LoVo (cell line): ENCODE results near the gene SLC25A11.
"Not testable (repeated sequence)": the region's sequence is repeated elsewhere in the genome, so short reads cannot be mapped to it uniquely, and the experiment has no call there.

Experiments used
- DNase-seq: peaks from one replicate; pipeline ENCODE4 v3.0.0-alpha.2; 2016; ENCODE audit warnings: low spot score

SLC25A11 gene

GRCh38 chr17:4945176-4945943, 5.5 kb upstream of the SLC25A11 start:
- peak; percentile 91 for DNase-seq

- no peak for DNase-seq
These were observed 4.8 kb upstream of the SLC25A11 start for GRCh38 chr17:4944554-4945175.

GRCh38 chr17:4944163-4944553, 4.3 kb upstream of the SLC25A11 start:
- DNase-seq = no peak

- no peak for DNase-seq
These were observed 3.1 kb upstream of the SLC25A11 start for GRCh38 chr17:4942760-4943508.

GRCh38 chr17:4941319-4941610, 1.4 kb upstream of the SLC25A11 start:
- DNase-seq = no peak

DNA sequence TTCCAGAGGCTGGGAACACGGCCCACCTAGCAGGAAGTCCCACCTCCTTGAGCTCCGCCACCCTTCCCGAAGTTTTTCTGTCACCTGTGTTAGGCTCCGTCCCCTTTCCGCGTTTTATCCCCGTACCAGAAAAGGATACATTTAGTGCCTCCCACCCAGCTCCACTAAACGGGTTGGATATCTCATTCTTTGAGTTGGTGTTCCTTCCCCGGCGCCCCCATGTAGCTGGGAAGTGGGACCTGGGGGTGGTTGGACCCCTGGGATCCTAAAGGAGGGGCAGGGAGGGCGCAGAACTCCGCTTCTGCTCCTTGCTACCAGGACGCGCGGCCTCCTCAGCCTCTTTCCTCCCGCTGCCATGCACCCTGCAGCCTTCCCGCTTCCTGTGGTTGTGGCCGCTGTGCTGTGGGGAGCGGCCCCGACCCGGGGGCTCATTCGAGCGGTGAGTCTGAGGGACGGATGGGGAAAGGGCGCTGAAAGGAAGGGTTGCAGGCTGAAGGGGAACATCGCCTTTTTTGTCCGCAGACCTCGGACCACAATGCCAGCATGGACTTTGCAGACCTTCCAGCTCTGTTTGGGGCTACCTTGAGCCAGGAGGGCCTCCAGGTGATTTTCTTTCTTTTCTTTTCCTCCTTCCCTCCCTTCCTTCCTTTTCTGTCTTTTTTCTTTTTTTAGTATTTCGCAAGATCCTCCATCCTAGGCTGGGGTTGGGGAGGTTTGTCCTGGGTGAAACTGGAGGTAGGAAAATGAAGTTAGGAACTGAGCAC, 891 bp upstream of the SLC25A11 start:
- peak; percentile 89 for DNase-seq

- no peak for DNase-seq
These were observed 375 bp downstream of the SLC25A11 start for GRCh38 chr17:4939546-4939795.

DNA sequence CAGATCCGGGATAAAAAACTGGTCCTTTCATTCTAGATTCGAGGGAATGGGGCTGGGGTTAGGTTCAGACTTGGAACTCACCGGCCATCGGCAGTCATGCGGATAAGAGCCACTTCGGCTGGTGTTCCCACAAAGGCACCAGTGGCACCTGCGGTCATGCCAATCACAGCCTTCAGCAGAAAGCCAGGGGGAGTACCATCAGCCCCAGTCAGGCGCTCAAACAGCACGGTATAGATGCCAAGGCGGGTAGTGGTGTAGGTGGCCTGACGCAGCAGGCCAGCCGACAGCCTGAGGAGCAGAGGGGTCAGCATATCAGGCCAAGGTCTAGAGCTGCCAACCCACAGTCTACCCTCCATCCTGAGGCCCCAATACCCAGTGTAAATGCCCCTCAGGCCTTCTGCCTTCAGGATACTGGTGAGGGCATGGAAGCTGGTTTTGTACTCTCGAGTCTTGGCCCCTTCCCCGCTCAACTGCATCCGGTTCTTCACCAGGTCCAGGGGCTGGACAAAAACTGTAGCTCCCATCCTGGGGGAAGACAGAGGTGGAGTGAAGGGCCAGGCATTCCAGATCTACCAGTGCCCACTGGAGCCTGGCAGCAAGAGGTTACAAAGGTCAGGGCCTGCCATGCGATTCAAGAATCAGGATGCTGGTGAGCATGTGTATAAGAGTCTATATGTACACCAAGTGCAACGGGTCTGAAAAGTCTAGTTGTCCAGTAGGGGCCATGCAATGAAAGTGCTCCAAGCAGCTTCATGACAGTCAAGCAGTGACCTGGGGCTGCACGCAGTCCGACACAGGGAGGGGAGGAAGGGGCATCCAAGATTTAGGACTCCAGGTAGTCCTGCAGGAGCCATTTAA, 929 bp downstream of the SLC25A11 start:
- DNase-seq = no peak

DNA sequence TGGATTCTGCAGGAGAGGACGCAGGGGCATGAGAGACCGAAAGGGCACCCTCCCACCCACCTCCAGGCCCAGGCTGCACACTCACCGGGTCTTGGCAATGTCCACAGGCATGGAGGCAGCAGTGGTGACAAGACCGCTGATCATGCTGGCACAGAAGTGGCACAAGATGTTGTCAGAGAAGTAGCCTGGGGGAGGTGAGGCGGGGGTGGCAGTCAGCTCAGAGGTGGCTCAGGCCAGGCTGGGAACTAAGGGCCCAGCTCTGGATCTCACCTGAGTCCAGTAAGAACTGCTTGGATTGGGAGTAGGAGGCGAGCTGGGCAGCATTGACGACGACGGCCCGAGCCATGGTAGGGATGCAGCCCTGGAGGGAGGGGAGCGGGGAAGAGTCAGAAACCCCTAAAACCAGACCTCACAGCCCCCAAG, 1.8 kb downstream of the SLC25A11 start:
- no peak for DNase-seq

- DNase-seq = no peak
These were observed 2.3 kb downstream of the SLC25A11 start for GRCh38 chr17:4937553-4937952.

- no peak for DNase-seq
These were observed 3.4 kb downstream of the SLC25A11 start for GRCh38 chr17:4936436-4936835.

- DNase-seq = no peak
These were observed 4.2 kb downstream of the SLC25A11 start for GRCh38 chr17:4935650-4936049.

GRCh38 chr17:4934173-4934979, 5.5 kb downstream of the SLC25A11 start:
- DNase-seq = peak; percentile 44

DNA sequence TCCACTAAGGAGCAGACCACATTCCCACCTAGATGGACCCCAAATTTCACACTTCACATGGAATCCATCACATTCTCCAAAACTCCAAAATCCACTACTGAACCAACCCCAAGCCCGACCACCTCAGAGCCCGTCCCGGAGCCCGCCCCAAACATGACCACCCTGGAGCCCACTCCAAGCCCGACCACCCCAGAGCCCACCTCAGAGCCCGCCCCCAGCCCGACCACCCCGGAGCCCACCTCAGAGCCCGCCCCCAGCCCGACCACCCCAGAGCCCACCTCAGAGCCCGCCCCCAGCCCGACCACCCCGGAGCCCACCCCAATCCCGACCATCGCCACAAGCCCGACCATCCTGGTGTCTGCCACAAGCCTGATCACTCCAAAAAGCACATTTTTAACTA, 6.2 kb downstream of the SLC25A11 start:
- DNase-seq = no peak

DNA sequence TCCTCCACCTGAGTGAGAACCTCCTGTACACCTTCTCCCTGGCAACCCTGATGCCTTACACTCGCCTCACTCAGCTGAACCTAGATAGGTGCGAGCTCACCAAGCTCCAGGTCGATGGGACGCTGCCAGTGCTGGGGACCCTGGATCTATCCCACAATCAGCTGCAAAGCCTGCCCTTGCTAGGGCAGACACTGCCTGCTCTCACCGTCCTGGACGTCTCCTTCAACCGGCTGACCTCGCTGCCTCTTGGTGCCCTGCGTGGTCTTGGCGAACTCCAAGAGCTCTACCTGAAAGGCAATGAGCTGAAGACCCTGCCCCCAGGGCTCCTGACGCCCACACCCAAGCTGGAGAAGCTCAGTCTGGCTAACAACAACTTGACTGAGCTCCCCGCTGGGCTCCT, 7.1 kb downstream of the SLC25A11 start:
- no peak for DNase-seq

DNA sequence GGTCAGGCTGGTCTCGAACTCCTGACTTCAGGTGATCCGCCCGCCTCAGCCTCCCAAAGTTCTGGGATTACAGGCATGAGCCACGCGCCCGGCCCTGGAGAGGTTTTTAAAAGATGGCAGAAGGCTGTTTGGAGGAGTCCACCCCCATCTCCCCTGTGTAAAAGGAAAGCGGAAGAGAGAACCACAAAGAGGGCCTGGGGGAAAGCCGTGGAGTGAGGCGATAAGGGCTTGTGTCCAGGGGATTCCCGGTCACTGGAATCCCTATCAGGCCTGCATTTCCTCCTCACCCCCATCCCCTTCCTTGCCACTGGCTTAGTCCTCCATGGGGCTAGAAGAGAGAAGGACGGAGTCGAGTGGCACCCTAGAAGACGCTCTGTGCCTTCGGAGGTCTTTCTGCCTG, 7.9 kb downstream of the SLC25A11 start, which contains the start of gene GP1BA:
Gene GP1BA, plus strand, starts transcription at position 315 of the 400 bp plus-strand sequence. CDS start 328 bp downstream, outside the sequence.
- DNase-seq = no peak

GRCh38 chr17:4928881-4929280, 11.0 kb downstream of the SLC25A11 start:
- no peak for DNase-seq

- DNase-seq = not testable (repeated sequence)
These were observed 13.1 kb downstream of the SLC25A11 start for GRCh38 chr17:4926577-4927335.

GRCh38 chr17:4921320-4921719, 18.5 kb downstream of the SLC25A11 start:
- DNase-seq = no peak
